Neural cell (in vitro differentiated cells): Measurements from ENCODE around the gene RGS10. TPM values are rescaled to one million over a fixed set of nuclear protein-coding genes. Genes with fewer than 3 reads are reported as not detected.

Source experiments
- H2AFZ ChIP-seq: fragments of 200-600, 300-800 bp; sonication (generic), shearing (Covaris generic); 2 replicates; pipeline ENCODE4 v1.6.0; 2014; ENCODE audit warnings: low read depth, mild to moderate bottlenecking, antibody characterized with exemption, low read length, moderate library complexity
- H3F3A ChIP-seq: fragments of 200-600 bp; shearing (Covaris generic); 2 replicates; pipeline ENCODE4 v1.6.1; 2016; ENCODE audit warnings: mild to moderate bottlenecking, moderate library complexity, mixed read lengths, antibody characterized with exemption, low read length; ENCODE audit not compliant: insufficient read depth, poor library complexity, severe bottlenecking
- H3K27ac ChIP-seq: fragments of 200-600, 300-800 bp; sonication (generic), shearing (Covaris generic); 2 replicates; pipeline ENCODE4 v1.5.1; 2014; ENCODE audit warnings: mild to moderate bottlenecking, low read length, moderate library complexity
- H3K27me3 ChIP-seq: fragments of 300-800, 200-600 bp; sonication (generic), shearing (Covaris generic); 2 replicates; pipeline ENCODE4 v1.6.0; 2014; ENCODE audit warnings: mild to moderate bottlenecking, low read depth, low read length, moderate library complexity; ENCODE audit not compliant: insufficient read depth
- H3K36me3 ChIP-seq: fragments of 300-800, 200-600 bp; sonication (generic), shearing (Covaris generic); 2 replicates; pipeline ENCODE4 v1.5.1; 2014; ENCODE audit warnings: mild to moderate bottlenecking, antibody characterized with exemption, low read length, moderate library complexity; ENCODE audit not compliant: insufficient read depth
- H3K4me2 ChIP-seq: fragments of 300-800, 200-600 bp; sonication (generic), shearing (Covaris generic); 2 replicates; pipeline ENCODE4 v1.6.0; 2014; ENCODE audit warnings: mild to moderate bottlenecking, low read length
- H3K4me3 ChIP-seq: fragments of 300-800, 200-600 bp; sonication (generic), shearing (Covaris generic); 2 replicates; pipeline ENCODE4 v1.5.1; 2014; ENCODE audit warnings: mild to moderate bottlenecking, low read length, moderate library complexity
- H3K79me2 ChIP-seq: fragments of 200-600 bp; shearing (Covaris generic); replicated peaks from 2 replicates; pipeline ENCODE4 v1.6.0; 2014; ENCODE audit warnings: mild to moderate bottlenecking, low read length, moderate library complexity; ENCODE audit not compliant: insufficient read depth
- H3K9ac ChIP-seq: fragments of 300-800, 200-600 bp; sonication (generic), shearing (Covaris generic); 2 replicates; pipeline ENCODE4 v1.6.1; 2016; ENCODE audit warnings: mild to moderate bottlenecking, low read length, mixed read lengths
- H3K9me2 ChIP-seq: fragments of 200-600 bp; shearing (Covaris generic); 2 replicates; pipeline ENCODE4 v1.6.1; 2016; ENCODE audit warnings: mild to moderate bottlenecking, low read length, mixed read lengths; ENCODE audit not compliant: insufficient read depth
- H3K9me3 ChIP-seq: fragments of 200-600, 300-800 bp; sonication (generic), shearing (Covaris generic); 2 replicates; pipeline ENCODE4 v1.6.1; 2016; ENCODE audit warnings: mild to moderate bottlenecking, mixed run types, low read length, moderate library complexity, mixed read lengths
- H4K20me1 ChIP-seq: fragments of 200-600 bp; shearing (Covaris generic); 2 replicates; pipeline ENCODE4 v1.6.1; 2016; ENCODE audit warnings: mild to moderate bottlenecking, mixed run types; ENCODE audit not compliant: insufficient read depth
- CTCF ChIP-seq: fragments of 450-650 bp; IDR thresholded peaks from 2 replicates; pipeline ENCODE4 v1.5.1; 2014; ENCODE audit warnings: antibody characterized with exemption, mild to moderate bottlenecking, moderate library complexity; ENCODE audit not compliant: poor library complexity, severe bottlenecking
- EP300 ChIP-seq: fragments of 450-650 bp; conservative IDR thresholded peaks from 2 replicates; pipeline ENCODE4 v1.6.1; 2014; ENCODE audit warnings: antibody characterized with exemption, mild to moderate bottlenecking, moderate library complexity; ENCODE audit not compliant: poor library complexity, severe bottlenecking
- EZH2 ChIP-seq: fragments of 200-600, 300-800 bp; shearing (Covaris generic), sonication (generic); IDR thresholded peaks from 2 replicates; pipeline ENCODE4 v1.6.1; 2014; ENCODE audit warnings: antibody characterized with exemption, low read length, borderline replicate concordance, mild to moderate bottlenecking; ENCODE audit not compliant: insufficient read depth, poor library complexity, severe bottlenecking
- MXI1 ChIP-seq: fragments of 450-650 bp; conservative IDR thresholded peaks from 2 replicates; pipeline ENCODE4 v1.6.1; 2014; ENCODE audit warnings: antibody characterized with exemption, mild to moderate bottlenecking; ENCODE audit not compliant: poor library complexity, severe bottlenecking
- POLR2AphosphoS5 ChIP-seq: IDR thresholded peaks from 2 replicates; pipeline ENCODE4 v1.6.1; 2012
- RAD21 ChIP-seq: fragments of 450-650 bp; conservative IDR thresholded peaks from 2 replicates; pipeline ENCODE4 v1.6.1; 2014; ENCODE audit warnings: antibody characterized with exemption, mild to moderate bottlenecking, moderate library complexity
- SMC3 ChIP-seq: fragments of 450-650 bp; conservative IDR thresholded peaks from 2 replicates; pipeline ENCODE4 v1.6.1; 2014; ENCODE audit warnings: antibody characterized with exemption, mild to moderate bottlenecking, moderate library complexity; ENCODE audit not compliant: poor library complexity
- TAF1 ChIP-seq: IDR thresholded peaks from 2 replicates; pipeline ENCODE4 v1.6.1; 2012; ENCODE audit warnings: low read depth
- polyA plus RNA-seq: library from polyadenylated mRNA; depleted of rRNA; stranded (reverse); fragments of >200 nt; gene quantifications from 2 replicates; pipeline ENCODE4 v1.2.3, GENCODE V29; 2014
- TF ChIP-seq, protein P1 (sequence below): IDR thresholded peaks from 2 replicates; pipeline ENCODE4 v1.6.1; 2012; ENCODE audit warnings: borderline replicate concordance

RGS10 gene
- polyA plus RNA-seq, 1 donor from 2014 or later, result 2.6 TPM

GRCh38 chr10:119455609-119456434 lies 86.7 kb downstream of the RGS10 start:
- no peaks in the 10 kb centered on the region for H3F3A ChIP-seq
- no peak overlapping the region for H3K4me3 ChIP-seq
- no peak overlapping the region for H3K9ac ChIP-seq
- H3K9me2 ChIP-seq, result no peaks in the 10 kb centered on the region
- no peaks in the 10 kb centered on the region for H3K9me3 ChIP-seq
- no peaks in the 10 kb centered on the region for H3K36me3 ChIP-seq
- H3K79me2 ChIP-seq, result no peaks in the 10 kb centered on the region
- no peaks in the 10 kb centered on the region for H3K27me3 ChIP-seq
- no peak for TF ChIP-seq SMC3
- TF ChIP-seq CTCF, result no peak
- TF ChIP-seq RAD21, result no peak
- TF ChIP-seq EP300, result no peak
- TF ChIP-seq, protein P1, sequence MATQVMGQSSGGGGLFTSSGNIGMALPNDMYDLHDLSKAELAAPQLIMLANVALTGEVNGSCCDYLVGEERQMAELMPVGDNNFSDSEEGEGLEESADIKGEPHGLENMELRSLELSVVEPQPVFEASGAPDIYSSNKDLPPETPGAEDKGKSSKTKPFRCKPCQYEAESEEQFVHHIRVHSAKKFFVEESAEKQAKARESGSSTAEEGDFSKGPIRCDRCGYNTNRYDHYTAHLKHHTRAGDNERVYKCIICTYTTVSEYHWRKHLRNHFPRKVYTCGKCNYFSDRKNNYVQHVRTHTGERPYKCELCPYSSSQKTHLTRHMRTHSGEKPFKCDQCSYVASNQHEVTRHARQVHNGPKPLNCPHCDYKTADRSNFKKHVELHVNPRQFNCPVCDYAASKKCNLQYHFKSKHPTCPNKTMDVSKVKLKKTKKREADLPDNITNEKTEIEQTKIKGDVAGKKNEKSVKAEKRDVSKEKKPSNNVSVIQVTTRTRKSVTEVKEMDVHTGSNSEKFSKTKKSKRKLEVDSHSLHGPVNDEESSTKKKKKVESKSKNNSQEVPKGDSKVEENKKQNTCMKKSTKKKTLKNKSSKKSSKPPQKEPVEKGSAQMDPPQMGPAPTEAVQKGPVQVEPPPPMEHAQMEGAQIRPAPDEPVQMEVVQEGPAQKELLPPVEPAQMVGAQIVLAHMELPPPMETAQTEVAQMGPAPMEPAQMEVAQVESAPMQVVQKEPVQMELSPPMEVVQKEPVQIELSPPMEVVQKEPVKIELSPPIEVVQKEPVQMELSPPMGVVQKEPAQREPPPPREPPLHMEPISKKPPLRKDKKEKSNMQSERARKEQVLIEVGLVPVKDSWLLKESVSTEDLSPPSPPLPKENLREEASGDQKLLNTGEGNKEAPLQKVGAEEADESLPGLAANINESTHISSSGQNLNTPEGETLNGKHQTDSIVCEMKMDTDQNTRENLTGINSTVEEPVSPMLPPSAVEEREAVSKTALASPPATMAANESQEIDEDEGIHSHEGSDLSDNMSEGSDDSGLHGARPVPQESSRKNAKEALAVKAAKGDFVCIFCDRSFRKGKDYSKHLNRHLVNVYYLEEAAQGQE, result no peak
- TF ChIP-seq EZH2, result no peak
- no peak for TF ChIP-seq POLR2AphosphoS5
- TF ChIP-seq MXI1, result no peak
- TF ChIP-seq TAF1, result no peak
- no peak overlapping the region for H2AFZ ChIP-seq
- no peak overlapping the region for H3K27ac ChIP-seq
- H4K20me1 ChIP-seq, result no peaks in the 10 kb centered on the region
- H3K4me2 ChIP-seq, result no peak overlapping the region

DNA sequence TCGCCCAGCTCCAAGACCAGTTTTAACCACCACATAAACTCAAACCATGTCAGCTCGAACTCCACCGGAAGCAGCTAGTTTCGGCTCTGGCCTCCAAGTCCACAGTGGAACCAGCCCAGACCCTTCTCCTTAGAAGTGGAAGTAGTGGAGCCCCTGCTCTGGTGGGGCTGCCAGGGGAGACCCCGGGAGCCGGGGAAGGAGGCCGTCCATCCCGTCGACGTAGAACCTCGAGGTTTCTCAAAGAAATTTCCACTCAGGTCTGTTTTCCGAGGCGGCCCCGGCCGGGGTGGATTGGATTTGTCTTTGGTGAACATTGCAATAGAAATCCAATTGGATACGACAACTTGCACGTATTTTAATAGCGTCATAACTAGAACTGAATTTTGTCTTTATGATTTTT lies 87.5 kb downstream of the RGS10 start:
- H3K9me3 ChIP-seq, result no peaks in the 10 kb centered on the region
- H3K36me3 ChIP-seq, result no peaks in the 10 kb centered on the region
- no peaks in the 10 kb centered on the region for H3K79me2 ChIP-seq
- no peak overlapping the region for H2AFZ ChIP-seq
- no peak overlapping the region for H3K4me3 ChIP-seq
- no peak overlapping the region for H3K27ac ChIP-seq
- H3F3A ChIP-seq, result no peaks in the 10 kb centered on the region
- H3K9me2 ChIP-seq, result no peaks in the 10 kb centered on the region
- TF ChIP-seq EP300 (no peak), MXI1 (no peak), SMC3 (no peak), RAD21 (no peak)
- no peak overlapping the region for H3K9ac ChIP-seq
- no peak overlapping the region for H3K4me2 ChIP-seq
- H3K27me3 ChIP-seq, result no peaks in the 10 kb centered on the region
- no peaks in the 10 kb centered on the region for H4K20me1 ChIP-seq
